DMS114 treated with DMSO at 0.1 percent for 48 hours (cell line): ENCODE measurements around the gene NKD1.
"Not testable (repeated sequence)": the region's sequence is repeated elsewhere in the genome, so short reads cannot be mapped to it uniquely, and the experiment has no call there.

Source experiments
- DNase-seq: peaks from one replicate; lab custom pipeline; 2025; ENCODE audit not compliant: unreplicated experiment; lab: John Stamatoyannopoulos, UW

Gene NKD1, protein sequence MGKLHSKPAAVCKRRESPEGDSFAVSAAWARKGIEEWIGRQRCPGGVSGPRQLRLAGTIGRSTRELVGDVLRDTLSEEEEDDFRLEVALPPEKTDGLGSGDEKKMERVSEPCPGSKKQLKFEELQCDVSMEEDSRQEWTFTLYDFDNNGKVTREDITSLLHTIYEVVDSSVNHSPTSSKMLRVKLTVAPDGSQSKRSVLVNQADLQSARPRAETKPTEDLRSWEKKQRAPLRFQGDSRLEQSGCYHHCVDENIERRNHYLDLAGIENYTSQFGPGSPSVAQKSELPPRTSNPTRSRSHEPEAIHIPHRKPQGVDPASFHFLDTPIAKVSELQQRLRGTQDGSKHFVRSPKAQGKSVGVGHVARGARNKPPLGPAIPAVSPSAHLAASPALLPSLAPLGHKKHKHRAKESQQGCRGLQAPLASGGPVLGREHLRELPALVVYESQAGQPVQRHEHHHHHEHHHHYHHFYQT

DNA sequence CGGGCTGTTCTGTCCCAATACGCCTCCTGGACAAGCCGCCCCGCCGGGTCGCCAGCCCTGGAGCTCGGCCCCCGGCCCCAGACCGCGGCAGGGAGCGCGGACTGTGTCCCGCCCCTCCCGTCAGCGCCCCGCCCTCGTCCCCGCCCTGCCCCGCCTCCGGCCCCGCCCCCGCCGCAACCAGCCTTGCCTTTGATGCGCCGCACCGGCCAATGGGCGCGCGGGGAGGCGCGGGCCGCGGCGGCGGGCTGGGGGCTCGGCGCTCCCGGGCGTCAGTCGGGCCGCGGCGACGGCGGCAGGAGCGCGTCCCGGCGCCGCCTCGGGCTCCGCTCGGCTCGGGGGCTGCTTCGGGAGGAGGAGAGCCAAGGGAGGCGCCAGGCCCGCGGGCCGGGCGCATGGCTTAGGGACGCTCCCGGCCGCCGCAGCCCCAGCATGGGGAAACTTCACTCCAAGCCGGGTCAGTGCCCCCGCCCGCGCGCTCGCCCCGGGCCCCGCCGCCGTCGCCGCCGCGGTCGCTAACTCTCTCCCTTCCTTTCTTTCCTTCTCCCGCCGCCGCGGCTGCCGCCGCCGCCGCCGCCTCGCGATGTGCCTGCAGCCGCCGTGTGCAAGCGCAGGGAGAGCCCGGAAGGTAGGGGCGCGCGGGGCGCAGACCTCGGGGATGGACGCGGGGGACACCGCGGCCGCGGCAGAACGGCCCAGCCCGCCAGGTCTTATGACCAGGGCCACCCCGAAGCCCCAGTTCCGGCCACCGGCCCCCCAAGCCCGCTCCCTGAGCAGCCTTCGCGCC, at the start of gene NKD1:
Gene NKD1 (plus strand): TSS at position 272 of the 784 bp plus-strand sequence. CDS start 158 bp downstream, at position 430.
- DNase-seq = peak; percentile 20

DNA sequence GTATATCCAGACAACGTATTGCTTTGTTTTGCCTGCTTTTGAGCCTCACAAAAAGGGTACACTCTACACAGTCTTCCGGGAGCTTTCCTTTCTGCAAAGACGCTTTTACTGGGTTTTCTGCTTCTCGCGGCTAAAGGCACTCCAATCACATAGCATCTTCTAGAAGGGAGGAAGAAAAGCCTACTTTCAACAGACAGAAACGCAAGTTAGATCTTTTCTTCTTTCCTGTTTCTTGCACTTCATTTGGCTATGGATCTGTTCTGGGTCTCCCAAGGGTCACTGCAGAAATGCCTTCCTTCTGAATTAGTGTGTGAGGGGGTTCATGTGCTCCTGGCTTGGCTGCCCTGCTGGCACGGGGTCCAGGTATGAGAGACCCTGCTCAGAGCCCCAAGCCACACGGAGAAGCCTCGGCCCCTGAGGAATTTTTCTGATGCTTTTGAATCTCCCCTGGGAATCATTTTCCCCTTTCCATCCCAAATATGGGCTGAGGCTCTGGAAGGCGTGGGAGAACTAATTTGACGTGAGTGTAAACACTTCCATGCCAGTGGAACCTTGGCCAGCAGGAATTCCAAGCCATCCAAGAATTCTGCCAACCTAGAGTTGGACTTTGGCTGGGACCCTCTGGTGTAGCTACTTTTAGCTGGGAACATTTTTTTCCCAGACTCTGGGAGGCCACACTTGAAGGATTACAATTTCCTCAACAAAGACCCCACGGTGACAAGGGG, 49.6 kb upstream of the NKD1 start:
- no peak for DNase-seq

DNA sequence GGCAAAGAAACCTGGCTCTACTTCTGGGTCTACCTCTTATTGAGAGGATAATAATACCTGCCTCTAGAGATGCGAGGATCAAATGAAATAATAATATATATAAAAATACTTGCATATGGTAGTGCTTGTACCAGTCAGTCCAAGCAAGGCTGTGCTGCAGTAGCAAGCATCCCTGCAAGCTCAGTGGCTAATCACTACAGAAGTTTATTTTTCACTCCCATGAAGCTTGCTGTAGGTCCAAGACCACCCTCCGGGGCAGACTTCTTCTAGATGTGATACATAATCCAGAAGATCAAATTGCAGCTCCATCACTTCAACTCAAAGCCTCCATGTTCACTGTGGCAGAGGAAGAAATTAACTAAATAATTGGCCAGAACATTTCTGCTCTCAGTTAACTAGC, 48.9 kb upstream of the NKD1 start:
- no peak for DNase-seq

DNA sequence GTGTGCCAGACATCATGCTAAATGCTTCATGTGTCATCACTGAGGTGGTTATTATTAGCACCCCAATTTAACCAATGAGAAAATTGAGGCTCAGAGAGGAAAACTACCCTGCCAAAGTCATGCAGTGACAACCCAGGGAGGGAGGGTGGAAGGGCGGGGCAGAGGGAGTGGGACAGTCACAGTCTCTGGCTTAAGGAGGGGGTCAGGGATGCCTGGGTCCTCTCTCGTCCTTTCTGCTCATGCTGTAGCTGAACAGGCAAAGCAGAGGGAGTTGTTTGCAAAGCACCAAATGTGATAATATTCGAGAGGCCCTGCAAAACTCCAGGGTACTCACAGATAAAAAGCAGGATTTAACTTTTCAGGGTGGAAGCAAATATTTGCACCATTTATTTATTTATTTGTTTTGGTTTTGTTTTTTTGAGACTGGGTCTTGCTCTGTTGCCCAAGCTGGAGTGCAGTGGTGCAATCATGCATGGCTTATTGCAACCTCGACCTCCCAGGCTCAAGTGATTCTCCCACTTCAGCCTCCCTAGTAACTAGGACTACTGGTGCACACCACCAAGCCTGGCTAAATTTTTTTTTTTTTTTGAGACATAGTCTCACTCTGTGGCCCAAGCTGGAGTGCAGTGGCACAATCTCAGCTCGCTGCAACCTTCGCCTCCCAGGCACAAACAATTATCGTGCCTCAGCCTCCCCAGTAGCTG, 47.9 kb upstream of the NKD1 start:
- no peak for DNase-seq

DNA sequence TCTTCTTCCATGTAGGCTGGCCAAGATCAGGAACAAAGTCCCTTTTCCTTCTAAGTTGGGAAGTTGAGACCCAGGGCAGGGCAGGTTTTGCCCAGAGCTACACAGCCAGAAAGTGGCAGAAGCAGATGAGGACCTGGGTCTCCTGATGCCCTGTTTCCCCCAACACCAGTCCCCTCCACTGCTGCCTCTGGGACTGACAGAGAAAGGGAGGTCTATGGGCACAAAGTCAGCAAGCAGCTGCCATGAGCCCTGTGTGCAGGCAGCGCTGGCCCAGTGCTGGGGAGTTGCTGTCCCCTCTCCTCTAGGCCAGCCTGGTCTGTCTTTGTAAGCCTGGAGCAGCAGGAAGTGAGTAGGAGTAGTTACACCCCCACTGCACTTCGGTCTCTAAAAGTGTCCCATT, 46.9 kb upstream of the NKD1 start:
- no peak for DNase-seq

DNA sequence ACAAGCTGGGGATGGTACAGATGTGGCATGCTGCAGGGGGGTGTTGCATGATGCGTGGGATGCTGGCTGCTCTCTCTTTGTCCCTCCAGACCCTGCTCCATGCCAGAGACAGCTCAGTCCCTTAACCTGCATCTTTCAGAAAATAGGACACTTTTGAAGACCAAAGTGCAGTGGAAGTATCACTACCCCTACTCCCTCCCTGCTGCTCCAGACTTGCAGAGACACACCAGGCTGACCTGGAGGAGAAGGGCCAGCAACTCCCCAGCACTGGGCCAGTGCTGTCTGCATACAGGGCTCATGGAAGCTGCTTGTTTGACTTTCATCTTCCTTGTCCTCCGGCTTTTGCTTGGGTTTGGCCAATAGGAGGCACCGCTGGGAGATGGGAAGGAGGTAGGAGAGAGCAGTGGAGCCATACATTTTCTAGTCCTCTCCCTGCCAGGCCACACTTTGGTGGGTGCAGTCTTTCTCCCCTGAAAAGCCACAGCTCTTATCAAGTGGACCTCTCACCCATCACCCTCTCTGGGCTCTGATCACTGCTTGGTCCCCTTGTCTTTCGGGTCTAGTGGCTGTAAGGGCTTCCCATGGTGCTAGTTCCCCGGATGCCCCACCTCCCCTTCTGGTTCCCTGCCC, 46.1 kb upstream of the NKD1 start:
- DNase-seq = no peak

DNA sequence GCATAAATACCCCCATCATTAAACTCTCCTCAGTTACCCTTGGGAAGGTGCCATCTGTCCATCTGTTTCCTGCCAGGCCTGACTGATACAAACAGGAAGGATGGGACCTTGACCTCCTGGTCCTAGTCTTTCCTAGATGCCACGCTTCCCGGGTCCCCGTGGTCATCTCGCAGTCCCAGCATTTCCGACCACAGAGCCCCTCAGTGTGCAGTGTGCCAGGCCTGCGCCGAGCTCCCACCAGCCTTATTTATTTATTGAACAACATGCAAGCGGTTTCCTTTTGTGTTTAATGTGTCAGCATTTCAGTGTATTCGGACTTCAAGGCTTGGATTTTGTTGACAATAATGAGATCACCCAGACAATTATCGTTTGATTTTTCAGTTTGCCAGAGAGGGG, 45.6 kb upstream of the NKD1 start:
- DNase-seq = no peak

DNA sequence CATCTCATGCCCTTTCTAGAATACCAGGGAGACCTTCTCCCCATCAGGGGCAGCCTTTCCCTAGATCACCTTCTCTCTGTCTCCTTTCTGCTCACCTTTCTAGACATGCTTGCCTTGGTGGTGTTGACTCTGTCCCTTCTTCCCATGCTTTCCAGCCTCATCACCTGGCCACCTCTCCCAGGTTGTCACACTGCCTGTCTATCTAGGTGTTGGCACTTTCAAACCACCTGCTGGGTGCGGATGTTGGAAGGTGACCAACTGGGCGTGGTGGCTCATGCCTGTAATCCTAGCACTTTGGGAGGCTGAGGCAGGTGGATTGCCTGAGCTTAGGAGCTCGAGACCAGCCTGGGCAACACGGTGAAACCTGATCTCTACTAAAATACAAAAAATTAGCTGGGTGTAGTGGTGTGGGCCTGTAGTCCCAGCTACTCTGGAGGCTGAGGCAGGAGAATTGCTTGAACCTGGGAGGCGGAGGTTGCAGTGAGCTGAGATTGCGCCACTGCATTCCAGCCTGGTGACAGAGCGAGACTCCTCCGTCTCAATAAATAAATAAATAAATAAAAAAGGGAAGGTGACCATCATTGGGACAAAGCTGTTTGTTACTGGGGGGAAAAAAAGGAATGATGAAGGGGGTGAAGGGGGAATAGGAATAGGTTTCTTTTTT, 44.2 kb upstream of the NKD1 start:
- DNase-seq = not testable (repeated sequence)

DNA sequence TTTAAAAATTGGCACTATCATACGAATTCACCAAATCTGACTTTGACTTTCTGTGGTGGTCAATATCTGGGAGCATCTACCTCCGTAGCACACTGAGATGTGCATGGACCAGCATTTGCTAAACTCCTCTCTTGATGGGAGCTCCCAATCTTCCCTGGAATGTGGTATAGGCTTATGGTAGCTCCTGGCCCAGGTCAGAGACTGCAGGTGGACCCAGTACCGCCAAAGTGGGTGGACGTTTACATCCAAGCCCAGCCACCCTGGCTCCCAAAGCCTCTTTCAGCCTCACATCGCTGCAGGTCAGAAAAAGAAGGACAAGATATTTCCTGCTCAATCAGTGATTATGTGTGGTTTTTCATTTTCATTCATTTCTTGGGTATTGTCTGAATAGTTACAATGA, 43.1 kb upstream of the NKD1 start:
- no peak for DNase-seq

DNA sequence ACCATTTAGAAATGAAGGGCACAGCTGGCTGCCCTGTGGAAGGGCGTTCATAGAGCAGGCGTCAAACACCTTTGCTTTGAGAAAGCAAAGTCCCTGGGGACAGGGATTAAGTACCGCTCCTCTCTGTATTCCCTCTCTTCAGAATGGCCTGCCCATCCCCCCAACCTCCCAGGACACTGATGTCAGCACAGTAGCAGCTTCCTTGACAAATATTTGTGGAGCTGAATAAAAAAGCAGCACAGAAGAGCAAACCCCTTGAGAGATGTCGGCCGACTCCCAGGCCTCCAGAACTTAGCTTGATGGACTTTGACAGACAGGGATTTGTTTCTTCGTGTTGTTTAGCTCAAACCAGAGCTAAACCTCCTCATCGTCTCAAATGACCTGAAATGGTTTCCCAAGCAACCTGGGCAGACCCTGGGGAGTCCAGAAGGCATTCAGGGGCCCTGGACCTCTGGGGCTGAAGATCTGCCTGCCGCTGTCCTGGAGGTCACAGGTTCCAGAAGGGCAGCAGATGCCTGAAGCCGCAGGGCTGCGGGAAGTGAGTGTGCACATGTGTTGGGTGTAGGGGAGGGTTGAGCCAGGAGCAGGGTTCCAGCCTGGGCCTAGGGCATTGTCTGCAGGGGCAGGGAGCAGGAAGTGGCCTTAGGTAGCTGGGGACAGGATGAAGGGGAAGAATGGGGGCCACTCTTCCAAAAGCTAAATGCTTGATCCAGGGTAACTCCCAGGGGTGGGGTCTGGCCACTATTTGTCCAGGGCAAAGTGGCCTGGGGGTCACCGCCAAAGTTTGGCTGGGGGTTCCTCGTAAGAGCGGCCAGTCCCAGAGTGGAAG, 42.3 kb upstream of the NKD1 start:
- no peak for DNase-seq

DNA sequence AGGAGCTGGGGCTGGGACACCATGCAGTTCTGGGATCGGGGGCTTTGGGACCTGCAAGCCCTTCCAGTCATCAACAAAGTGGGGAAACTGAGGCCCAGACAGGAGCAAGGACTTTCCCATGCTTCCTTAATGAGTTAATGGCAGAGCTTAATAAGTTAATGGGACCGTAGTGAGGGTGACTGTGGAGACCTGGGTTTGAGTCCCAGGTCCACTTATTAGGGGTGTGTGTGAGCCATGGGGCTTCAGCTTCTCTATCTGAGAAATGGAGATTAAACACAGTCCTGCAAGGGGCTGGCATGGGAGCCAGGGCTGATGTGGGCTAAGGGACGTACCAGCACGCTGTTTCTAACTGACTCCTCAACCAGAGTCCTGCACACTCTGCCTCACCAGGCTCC, 41.7 kb upstream of the NKD1 start:
- no peak for DNase-seq

DNA sequence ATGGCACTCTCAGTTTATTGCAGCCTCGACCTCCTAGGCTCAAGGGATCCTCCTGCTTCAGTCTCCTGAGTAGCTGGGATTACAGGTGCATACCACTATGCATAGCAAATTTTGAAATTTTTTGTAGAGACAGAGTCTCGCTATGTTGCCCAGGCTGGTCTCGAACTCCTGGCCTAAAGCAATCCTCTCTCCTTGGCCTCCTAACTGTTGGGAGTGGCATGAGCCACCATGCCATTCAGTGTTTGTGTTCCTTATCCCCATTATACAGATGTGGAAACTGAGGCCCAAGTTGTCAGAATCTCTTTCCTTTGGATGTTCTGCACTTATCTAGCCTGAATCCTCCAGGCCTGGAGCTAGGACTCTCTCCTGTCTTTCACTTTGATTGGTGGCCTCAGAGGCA, 40.8 kb upstream of the NKD1 start:
- no peak for DNase-seq

DNA sequence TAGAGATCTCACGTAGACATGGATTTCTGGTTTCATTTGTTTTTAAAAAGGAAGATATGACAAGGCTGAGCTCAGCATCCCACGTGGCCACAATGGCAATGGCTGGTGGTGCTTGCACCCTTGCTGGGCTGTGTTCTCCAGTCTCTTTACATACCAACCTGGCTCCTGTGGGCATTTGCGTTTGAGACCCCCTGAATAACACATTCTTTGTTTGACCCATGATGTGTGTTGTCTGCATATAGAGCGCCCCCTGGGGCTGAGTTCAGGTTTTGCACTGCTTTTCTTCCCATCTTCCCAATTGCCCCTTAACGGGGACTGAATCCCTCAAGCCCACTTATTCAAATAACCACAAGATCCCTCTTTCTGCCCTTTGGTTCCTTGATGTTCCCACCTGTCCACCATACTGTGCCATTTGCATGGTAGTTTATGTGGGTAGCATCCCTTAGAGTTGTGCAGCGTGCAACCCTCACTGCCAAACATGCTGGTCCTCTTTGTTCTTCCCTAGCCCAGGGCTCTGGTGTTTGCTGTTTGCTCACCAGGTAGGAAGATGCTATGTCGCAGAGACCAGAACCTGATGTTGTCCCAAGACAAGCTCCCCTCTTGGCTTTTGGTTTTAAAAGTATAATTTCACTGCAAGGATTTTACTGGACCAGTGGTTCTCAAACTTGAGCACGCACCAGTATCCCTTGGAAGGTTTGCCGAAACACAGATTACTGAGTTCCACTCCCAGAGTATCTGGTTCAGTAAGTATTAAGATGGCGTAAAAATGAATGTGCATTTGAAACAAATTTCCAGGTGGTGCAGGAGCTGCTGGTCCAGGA, 38.5 kb upstream of the NKD1 start:
- no peak for DNase-seq

DNA sequence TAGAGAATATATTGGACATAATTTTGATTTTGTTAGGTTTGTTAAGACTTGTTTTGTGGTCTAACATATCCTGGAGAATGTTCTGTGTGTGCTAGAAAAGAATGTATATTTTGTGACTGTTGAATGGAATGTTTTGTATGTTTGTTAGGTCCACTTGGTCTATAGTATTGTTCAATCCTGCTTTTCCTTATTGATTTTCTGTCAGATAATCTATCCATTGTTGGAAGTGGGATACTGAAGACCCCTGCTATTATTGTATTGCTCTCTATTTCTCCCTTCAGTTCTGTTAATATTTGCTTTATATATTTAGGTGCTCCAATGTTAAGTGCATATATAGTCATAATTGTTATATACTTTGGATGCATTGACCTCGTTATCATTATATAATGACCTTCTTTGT, 33.0 kb upstream of the NKD1 start:
- no peak for DNase-seq

DNA sequence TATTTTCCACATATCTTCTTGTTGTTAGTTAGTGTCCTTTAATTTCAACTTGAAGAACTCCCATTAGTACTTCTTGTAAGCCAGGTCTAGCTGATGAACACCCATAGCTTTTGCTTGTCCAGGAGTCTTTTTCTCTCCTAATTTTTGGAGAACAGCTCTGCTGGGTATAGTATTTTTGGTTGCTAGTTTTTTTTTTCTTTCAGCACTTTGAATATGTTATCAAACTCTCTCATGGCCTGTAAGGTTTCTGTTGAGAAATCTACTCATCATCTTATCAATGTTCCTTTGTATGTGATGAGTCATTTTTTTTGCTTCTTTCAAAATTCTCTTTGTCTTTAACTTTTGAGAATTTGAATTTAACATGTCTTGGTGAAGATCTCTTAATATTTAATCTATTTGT, 31.8 kb upstream of the NKD1 start:
- DNase-seq = no peak

DNA sequence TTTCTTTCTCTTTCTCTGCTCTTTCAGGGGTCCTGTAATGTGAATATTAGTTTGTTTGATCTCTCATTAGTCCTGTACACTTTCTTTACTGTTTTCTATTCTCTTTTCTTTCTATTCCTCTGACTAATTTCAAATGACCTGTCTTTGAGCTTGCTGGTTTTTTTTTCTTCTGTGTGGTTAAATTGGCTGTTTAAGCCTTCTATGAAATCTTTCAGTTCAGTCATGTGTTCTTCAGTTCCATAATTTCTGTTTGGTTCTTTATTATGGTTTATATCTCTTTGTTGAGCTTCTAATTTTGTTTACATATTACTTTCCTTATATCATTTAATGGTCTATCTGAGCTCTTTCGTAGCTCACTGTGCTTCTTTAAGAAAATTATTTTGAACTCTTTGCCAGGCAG, 31.3 kb upstream of the NKD1 start:
- no peak for DNase-seq

DNA sequence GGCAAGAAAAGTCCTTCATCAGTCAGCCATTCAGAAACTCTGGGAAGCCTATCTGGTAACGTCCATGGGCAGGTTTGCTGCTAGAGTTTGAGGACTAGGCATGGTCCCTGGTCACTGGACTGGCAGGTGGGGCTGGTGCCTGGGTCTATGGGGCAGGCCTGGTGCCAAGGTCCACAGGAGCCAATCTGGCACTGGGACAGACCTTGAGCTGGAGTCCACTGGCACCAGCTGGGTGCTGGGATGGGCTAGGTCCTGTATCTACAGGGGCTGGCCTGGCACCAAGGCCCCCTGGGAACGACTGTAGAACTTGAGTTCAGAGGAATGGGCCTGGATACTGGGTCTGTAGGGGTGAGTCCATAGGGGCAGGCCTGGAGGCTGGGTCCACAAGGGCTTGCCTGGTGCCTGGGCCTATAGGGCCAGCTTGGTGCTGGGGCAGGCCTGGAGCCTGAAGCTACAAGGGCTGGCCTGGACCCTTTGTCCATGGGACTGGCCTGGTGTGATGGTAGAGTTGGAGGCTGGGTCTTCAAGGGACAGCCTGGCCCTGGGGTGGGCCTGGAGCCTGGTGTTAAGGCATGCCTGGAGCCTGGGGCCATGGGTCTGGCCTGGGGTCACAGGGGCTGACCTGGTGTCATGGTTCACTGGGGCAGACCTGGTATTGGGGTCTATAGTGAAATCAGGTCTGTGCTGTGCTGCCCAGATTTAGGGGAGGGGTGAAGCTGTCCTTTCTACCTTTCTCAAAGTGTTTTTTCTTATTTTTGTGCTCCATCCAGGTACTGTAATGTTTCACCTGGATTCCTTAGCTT, 30.5 kb upstream of the NKD1 start:
- no peak for DNase-seq

DNA sequence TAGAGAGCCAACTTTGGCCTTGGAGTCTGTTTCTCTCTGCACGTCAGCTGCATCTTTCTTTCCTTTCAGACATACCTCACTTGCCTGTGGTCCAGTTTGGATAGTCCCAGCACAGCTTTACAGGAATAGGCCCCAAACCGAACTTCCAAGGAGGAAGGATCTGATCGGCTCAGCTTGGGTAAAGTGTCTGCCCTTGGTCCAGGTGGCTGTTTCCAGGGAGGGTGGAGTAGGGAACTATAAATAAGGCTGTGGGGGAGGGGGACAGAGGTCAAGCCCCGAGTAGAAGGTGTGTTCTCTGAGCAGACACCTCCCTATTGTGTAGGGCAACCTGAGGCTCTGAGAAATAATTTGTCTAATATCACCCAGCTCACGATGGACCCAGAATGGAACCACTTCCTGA, 29.2 kb upstream of the NKD1 start:
- DNase-seq = no peak
